ENCODE measurements around the gene COL18A1.

The COL18A1 gene

DNA sequence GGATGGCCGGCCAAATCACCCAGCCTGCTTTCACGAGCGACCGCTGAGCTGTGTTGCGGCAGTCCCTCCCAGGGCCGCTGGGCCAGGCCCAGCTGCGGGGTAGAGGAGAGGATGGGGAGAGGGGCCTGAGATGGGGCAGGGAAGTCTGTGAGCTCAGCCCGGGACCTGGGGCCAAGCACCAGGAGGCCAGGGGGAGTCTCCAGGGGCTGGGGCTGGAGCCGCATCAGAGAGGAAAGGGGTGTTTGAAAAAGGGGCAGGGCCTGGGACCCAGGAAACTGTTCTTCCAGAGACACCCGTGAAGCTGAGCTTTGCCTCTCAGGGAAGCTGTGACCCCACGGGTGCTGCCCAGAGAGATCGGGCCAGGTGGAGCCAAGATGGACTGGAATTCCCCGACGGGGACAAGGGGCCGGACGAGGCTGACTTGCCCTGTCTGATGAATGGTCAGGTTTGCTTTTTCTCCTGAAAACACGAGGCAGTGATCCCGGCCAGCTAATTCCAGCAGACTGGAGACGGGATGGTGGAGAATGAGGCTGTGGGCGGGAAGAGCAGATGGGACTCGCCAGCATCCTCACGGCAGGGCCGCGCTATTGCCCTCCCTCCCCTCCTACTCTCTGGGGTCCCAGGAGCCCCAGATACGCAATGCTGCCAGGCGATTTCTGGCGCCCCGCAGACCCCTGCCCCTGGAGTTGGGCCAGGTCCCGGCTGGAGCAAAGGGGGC is 40.3 kb upstream of the COL18A1 start:
- H4K20me1 ChIP-seq (ENCODE audit: insufficient read depth, low read length, poor library complexity, severe bottlenecking) = no peaks in the 10 kb centered on the region
- no peaks in the 10 kb centered on the region for H3K79me2 ChIP-seq (ENCODE audit: insufficient read depth, low read length)
- H3K27me3 ChIP-seq (ENCODE audit: insufficient read depth, low read length, poor library complexity, severe bottlenecking) = no peaks in the 10 kb centered on the region
- H3K4me1 ChIP-seq (ENCODE audit: insufficient read depth, low read length, poor library complexity, severe bottlenecking) = no peaks in the 10 kb centered on the region
- no peaks in the 10 kb centered on the region for H3K36me3 ChIP-seq (ENCODE audit: insufficient read depth, low read length)
- H3F3A ChIP-seq (ENCODE audit: low read depth) = no peaks in the 10 kb centered on the region
- no peak overlapping the region for H3K9ac ChIP-seq (ENCODE audit: low read depth, low read length, poor library complexity, severe bottlenecking)
- no peak overlapping the region for H3K4me2 ChIP-seq (ENCODE audit: low read depth, low read length, poor library complexity, severe bottlenecking)
- H3K9me3 ChIP-seq (ENCODE audit: insufficient read depth, low read depth, low read length) = no peaks in the 10 kb centered on the region
- H3K9me2 ChIP-seq (replicated peaks; ENCODE audit: low read depth, low read length) = no peaks in the 10 kb centered on the region
- no peak overlapping the region for H2AFZ ChIP-seq (ENCODE audit: low read length)
- H3K4me3 ChIP-seq (ENCODE audit: low read length, poor library complexity, severe bottlenecking) = no peak overlapping the region
- no peak for TF ChIP-seq EZH2phosphoT487 (IDR thresholded peaks at IDR 0.05; ENCODE audit: borderline replicate concordance)
- TF ChIP-seq, protein P1, sequence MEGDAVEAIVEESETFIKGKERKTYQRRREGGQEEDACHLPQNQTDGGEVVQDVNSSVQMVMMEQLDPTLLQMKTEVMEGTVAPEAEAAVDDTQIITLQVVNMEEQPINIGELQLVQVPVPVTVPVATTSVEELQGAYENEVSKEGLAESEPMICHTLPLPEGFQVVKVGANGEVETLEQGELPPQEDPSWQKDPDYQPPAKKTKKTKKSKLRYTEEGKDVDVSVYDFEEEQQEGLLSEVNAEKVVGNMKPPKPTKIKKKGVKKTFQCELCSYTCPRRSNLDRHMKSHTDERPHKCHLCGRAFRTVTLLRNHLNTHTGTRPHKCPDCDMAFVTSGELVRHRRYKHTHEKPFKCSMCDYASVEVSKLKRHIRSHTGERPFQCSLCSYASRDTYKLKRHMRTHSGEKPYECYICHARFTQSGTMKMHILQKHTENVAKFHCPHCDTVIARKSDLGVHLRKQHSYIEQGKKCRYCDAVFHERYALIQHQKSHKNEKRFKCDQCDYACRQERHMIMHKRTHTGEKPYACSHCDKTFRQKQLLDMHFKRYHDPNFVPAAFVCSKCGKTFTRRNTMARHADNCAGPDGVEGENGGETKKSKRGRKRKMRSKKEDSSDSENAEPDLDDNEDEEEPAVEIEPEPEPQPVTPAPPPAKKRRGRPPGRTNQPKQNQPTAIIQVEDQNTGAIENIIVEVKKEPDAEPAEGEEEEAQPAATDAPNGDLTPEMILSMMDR (conservative IDR thresholded peaks at IDR 0.05; ENCODE audit: low read length) = no peak

DNA sequence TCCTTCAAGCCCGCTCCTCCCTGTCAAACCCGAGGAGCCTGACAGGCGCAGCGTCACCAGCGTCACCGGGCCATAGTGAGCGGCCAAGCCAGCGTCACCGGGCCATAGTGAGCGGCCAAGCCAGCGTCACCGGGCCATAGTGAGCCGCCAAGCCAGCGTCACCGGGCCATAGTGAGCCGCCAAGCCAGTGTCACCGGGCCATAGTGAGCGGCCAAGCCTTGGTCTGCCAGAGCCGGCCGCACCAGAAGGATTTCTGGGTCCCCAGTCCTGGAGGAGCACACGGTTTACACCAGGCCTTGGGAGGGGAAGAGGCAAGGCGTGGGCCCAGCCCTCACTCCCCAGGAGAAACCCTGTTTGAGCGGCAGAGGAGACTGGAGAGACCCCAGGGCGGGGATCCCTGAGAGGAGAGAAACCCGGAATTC is 39.8 kb upstream of the COL18A1 start:
- no peak overlapping the region for H3K9ac ChIP-seq (ENCODE audit: low read depth, low read length, poor library complexity, severe bottlenecking)
- no peaks in the 10 kb centered on the region for H3K27me3 ChIP-seq (ENCODE audit: insufficient read depth, low read length, poor library complexity, severe bottlenecking)
- H3K79me2 ChIP-seq (ENCODE audit: insufficient read depth, low read length) = no peaks in the 10 kb centered on the region
- H4K20me1 ChIP-seq (ENCODE audit: insufficient read depth, low read length, poor library complexity, severe bottlenecking) = no peaks in the 10 kb centered on the region
- H3K36me3 ChIP-seq (ENCODE audit: insufficient read depth, low read length) = no peaks in the 10 kb centered on the region
- no peaks in the 10 kb centered on the region for H3K9me2 ChIP-seq (replicated peaks; ENCODE audit: low read depth, low read length)
- no peaks in the 10 kb centered on the region for H3K4me1 ChIP-seq (ENCODE audit: insufficient read depth, low read length, poor library complexity, severe bottlenecking)
- no peak overlapping the region for H3K4me3 ChIP-seq (ENCODE audit: low read length, poor library complexity, severe bottlenecking)
- no peaks in the 10 kb centered on the region for H3K9me3 ChIP-seq (ENCODE audit: insufficient read depth, low read depth, low read length)
- no peak overlapping the region for H2AFZ ChIP-seq (ENCODE audit: low read length)
- no peak overlapping the region for H3K4me2 ChIP-seq (ENCODE audit: low read depth, low read length, poor library complexity, severe bottlenecking)
- no peaks in the 10 kb centered on the region for H3F3A ChIP-seq (ENCODE audit: low read depth)
- no peak for TF ChIP-seq EZH2phosphoT487 (IDR thresholded peaks at IDR 0.05; ENCODE audit: borderline replicate concordance)

DNA sequence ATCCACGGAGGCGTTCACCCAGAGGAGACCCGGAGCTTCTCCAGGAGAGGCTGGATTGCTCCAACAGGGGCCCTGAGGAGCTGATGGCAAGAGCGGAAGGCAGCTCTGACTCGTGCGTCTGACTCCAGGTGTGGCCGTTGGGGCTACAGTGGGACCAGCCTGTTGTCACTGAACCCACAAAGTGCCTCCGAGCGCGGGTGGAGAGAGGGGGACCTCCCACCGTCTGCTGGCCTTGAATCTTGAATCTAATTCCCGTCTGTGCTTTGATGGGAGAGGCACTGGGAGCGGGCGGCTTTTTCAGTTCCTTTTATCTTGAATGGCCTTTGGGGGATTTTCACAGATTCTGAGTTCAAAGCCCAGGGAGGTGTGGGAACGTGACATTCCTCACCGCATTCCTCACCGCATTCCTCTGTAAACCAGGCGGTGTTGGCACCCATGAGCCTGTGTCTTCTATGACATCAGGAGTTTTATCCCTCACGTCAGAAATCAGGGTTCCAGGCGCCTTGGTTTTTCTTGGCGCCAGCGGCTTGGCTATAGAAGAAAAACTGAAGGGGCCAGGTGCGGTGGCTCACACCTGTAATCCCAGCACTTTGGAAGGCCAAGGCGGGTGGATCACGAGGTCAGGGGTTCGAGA is 39.2 kb upstream of the COL18A1 start:
- Histone ChIP-seq H4K20me1 (ENCODE audit: insufficient read depth, low read length, poor library complexity, severe bottlenecking) (no peaks in the 10 kb centered on the region), H3K36me3 (ENCODE audit: insufficient read depth, low read length) (no peaks in the 10 kb centered on the region), H3K9me2 (replicated peaks; ENCODE audit: low read depth, low read length) (no peaks in the 10 kb centered on the region), H3K9me3 (ENCODE audit: insufficient read depth, low read depth, low read length) (no peaks in the 10 kb centered on the region), H3K4me3 (ENCODE audit: low read length, poor library complexity, severe bottlenecking) (no peak overlapping the region), H3K4me2 (ENCODE audit: low read depth, low read length, poor library complexity, severe bottlenecking) (no peak overlapping the region), H3K9ac (ENCODE audit: low read depth, low read length, poor library complexity, severe bottlenecking) (no peak overlapping the region), H3K4me1 (ENCODE audit: insufficient read depth, low read length, poor library complexity, severe bottlenecking) (no peaks in the 10 kb centered on the region), H2AFZ (ENCODE audit: low read length) (no peak overlapping the region), H3K79me2 (ENCODE audit: insufficient read depth, low read length) (no peaks in the 10 kb centered on the region), H3F3A (ENCODE audit: low read depth) (no peaks in the 10 kb centered on the region), H3K27me3 (ENCODE audit: insufficient read depth, low read length, poor library complexity, severe bottlenecking) (no peaks in the 10 kb centered on the region)
- TF ChIP-seq, protein P1 (conservative IDR thresholded peaks at IDR 0.05; ENCODE audit: low read length) = no peak
- TF ChIP-seq EZH2phosphoT487 (IDR thresholded peaks at IDR 0.05; ENCODE audit: borderline replicate concordance) = no peak

Data from Loucy (cell line).